Nephron progenitor cell (in vitro differentiated cells): ENCODE measurements around the gene BEX2.
"Not testable (repeated sequence)": the region's sequence is repeated elsewhere in the genome, so short reads cannot be mapped to it uniquely, and the experiment has no call there.

Experiments used
- DNase-seq: peaks from one replicate; pipeline ENCODE4 v3.0.0; 2021
- H3K27ac Mint-ChIP-seq: 2 replicates; pipeline ENCODE4 v1.8.0; 2021; ENCODE audit warnings: mild to moderate bottlenecking, moderate library complexity, mixed read lengths
- H3K27me3 Mint-ChIP-seq: 2 replicates; pipeline ENCODE4 v1.8.0; 2021; ENCODE audit warnings: mild to moderate bottlenecking, low read depth, mixed read lengths; ENCODE audit not compliant: poor library complexity
- H3K36me3 Mint-ChIP-seq: 2 replicates; pipeline ENCODE4 v1.8.0; 2021; ENCODE audit warnings: low read depth, mixed read lengths
- H3K4me1 Mint-ChIP-seq: 2 replicates; pipeline ENCODE4 v1.8.0; 2021; ENCODE audit warnings: mixed read lengths
- H3K4me3 Mint-ChIP-seq: 2 replicates; pipeline ENCODE4 v1.8.0; 2021; ENCODE audit warnings: mild to moderate bottlenecking, moderate library complexity, mixed read lengths
- H3K9me3 Mint-ChIP-seq: 2 replicates; pipeline ENCODE4 v1.8.0; 2021; ENCODE audit warnings: mild to moderate bottlenecking, moderate library complexity, mixed read lengths
- TF ChIP-seq, protein P1 (sequence below): fragments of 200-600 bp; sonication (generic); IDR thresholded peaks from 2 replicates; pipeline ENCODE4 v1.5.0; 2021; ENCODE audit warnings: antibody characterized with exemption

BEX2 gene

GRCh38 chrX:103310555-103311398 is at the start of gene BEX2:
Gene BEX2, minus strand, starts transcription at chrX:103310990. Its CDS starts 1,014 bp downstream, at chrX:103309976.
- no peak within 1 kb of the TSS for H3K27ac Mint-ChIP-seq
- H3K4me3 Mint-ChIP-seq: peak within 1 kb of the TSS; percentile 86
- H3K27me3 Mint-ChIP-seq: peaks cover 5% of the 10 kb centered on the region
- H3K4me1 Mint-ChIP-seq: peaks cover 6% of the 10 kb centered on the region
- peaks cover 8% of the 10 kb centered on the region for H3K9me3 Mint-ChIP-seq
- TF ChIP-seq, protein P1, sequence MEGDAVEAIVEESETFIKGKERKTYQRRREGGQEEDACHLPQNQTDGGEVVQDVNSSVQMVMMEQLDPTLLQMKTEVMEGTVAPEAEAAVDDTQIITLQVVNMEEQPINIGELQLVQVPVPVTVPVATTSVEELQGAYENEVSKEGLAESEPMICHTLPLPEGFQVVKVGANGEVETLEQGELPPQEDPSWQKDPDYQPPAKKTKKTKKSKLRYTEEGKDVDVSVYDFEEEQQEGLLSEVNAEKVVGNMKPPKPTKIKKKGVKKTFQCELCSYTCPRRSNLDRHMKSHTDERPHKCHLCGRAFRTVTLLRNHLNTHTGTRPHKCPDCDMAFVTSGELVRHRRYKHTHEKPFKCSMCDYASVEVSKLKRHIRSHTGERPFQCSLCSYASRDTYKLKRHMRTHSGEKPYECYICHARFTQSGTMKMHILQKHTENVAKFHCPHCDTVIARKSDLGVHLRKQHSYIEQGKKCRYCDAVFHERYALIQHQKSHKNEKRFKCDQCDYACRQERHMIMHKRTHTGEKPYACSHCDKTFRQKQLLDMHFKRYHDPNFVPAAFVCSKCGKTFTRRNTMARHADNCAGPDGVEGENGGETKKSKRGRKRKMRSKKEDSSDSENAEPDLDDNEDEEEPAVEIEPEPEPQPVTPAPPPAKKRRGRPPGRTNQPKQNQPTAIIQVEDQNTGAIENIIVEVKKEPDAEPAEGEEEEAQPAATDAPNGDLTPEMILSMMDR: no peak
- peaks cover 8% of the 10 kb centered on the region for H3K36me3 Mint-ChIP-seq
- DNase-seq: peak; percentile 83

DNA sequence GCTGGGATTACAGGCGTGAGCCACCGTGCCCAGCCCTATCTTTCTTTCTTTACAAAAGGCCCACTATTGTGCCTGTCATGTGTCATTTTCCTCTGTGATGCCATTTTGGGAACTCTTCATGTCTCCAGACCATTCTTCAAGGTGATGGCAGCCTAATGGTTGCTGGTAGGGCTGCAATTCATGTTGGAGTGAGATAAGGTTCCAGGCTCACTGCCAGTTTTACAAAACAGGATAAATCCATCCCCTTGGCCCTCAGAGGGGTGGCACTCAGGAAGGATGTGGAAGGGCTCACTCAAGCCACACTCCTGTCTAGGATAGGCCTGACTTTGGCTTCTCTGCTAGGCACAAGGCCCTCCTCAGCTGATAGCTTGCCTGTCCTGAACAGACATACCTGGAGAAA is 49.3 kb upstream of the BEX2 start:
- no peaks in the 10 kb centered on the region for H3K27me3 Mint-ChIP-seq
- no peak overlapping the region for H3K27ac Mint-ChIP-seq
- no peak for DNase-seq
- H3K36me3 Mint-ChIP-seq: peaks cover 17% of the 10 kb centered on the region
- TF ChIP-seq, protein P1: no peak
- peaks cover 22% of the 10 kb centered on the region for H3K9me3 Mint-ChIP-seq
- no peak overlapping the region for H3K4me3 Mint-ChIP-seq
- peaks cover 24% of the 10 kb centered on the region for H3K4me1 Mint-ChIP-seq

DNA sequence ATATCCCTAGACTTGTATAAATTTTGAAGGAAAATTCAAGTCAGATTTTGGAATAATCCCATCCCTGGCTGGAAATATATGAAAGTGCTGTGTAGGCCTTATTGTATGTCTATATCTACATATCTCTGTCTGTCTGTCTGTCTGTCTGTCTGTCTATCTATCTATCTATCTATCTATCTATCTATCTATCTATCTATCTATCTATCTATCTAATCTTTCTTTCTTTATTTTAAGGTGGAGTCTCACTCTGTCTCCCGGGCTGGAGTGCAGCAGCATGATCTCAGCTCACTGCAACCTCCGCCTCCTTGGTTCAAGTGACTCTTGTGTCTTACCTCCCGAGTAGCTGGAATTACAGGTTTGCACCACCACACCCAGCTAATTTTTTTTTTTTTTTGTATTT is 48.8 kb upstream of the BEX2 start:
- Mint-ChIP-seq H3K4me1 (peaks cover 24% of the 10 kb centered on the region), H3K9me3 (peaks cover 21% of the 10 kb centered on the region), H3K36me3 (peaks cover 17% of the 10 kb centered on the region)
- not testable (repeated sequence) for H3K27me3 Mint-ChIP-seq, DNase-seq, H3K4me3 Mint-ChIP-seq, H3K27ac Mint-ChIP-seq

GRCh38 chrX:103357871-103358270 is 47.1 kb upstream of the BEX2 start:
- no peak overlapping the region for H3K27ac Mint-ChIP-seq

DNA sequence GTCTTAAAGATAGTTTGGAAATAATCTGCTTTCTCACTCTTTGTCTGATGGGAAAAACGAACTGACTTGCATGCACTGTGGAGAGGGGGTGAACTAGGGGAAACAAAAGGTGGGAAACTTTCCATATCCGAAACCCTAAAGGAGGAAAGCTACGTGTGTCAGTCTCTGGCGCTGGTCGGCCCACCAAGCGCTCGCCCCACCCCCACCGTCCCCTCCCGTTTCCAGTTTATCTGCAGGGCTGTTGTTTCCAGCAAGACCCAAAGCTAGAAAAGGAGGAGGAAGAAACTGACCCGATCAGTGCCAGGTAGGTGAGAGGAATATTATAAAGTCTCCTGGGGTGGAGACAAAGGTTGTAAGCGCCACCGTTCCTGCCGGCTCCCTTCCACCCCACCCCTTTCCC is 46.1 kb upstream of the BEX2 start:
- no peaks in the 10 kb centered on the region for H3K27me3 Mint-ChIP-seq
- H3K4me1 Mint-ChIP-seq: peaks cover 24% of the 10 kb centered on the region
- DNase-seq: peak; percentile 19
- H3K4me3 Mint-ChIP-seq: peak overlapping the region; percentile 97
- H3K9me3 Mint-ChIP-seq: peaks cover 15% of the 10 kb centered on the region
- peak overlapping the region; percentile 99 for H3K27ac Mint-ChIP-seq
- H3K36me3 Mint-ChIP-seq: peaks cover 17% of the 10 kb centered on the region
- TF ChIP-seq, protein P1: no peak

More at GRCh38 chrX:103357871-103358270, 47.1 kb upstream of the BEX2 start:
- Mint-ChIP-seq H3K36me3 (peaks cover 17% of the 10 kb centered on the region), H3K27me3 (no peaks in the 10 kb centered on the region), H3K9me3 (peaks cover 15% of the 10 kb centered on the region), H3K4me3 (peak overlapping the region; percentile 97), H3K4me1 (peaks cover 24% of the 10 kb centered on the region)
- DNase-seq: no peak
- TF ChIP-seq, protein P1: no peak

DNA sequence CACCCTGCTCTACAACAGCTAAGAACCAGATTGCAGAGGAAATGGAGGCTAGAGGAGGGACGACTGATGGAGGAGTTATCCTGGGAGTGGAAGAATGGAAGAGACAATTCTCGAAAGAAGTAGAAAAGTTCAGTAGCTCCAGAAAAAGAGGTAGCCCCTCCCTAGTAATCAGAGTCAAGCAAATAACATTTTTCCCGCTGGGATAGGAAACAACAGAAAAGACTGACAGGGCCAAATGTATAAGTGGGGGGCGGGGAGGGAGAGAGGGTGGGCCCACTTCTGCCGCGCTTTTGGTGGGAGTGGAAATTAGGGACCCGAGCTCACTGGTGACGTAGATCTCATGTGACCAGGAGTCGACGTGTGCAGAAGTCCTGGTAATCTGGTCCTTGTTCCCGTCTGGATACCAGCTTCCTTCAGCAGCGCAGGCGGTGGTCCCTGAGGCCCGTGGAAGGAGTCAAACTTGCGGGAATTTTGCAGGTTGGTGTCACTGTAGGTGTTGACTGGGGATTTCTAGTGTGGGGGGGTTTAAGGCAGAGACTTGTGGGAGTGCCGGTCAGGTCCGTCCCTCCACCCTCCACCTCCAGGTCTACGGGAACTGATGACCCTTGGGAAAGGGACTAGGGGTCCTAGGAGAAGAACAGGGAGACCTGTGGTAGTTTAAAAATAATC is 45.5 kb upstream of the BEX2 start, which contains the start of gene TCEAL9:
TCEAL9 (plus strand) TSS at position 377 of the 669 bp plus-strand sequence. CDS start 1,179 bp downstream, outside the sequence.
- peak; percentile 30 for DNase-seq
- Mint-ChIP-seq H3K9me3 (peaks cover 15% of the 10 kb centered on the region), H3K4me3 (peak within 1 kb of the TSS; percentile 97)

More for the DNA sequence above, 45.5 kb upstream of the BEX2 start, which contains the start of gene TCEAL9:
- peak within 1 kb of the TSS; percentile 99 for H3K27ac Mint-ChIP-seq
- TF ChIP-seq, protein P1: no peak
- H3K4me1 Mint-ChIP-seq: peaks cover 24% of the 10 kb centered on the region
- peaks cover 17% of the 10 kb centered on the region for H3K36me3 Mint-ChIP-seq
- no peaks in the 10 kb centered on the region for H3K27me3 Mint-ChIP-seq
